Femur (tissue), 1 donor: ENCODE measurements around the gene CEP250.
A peak's percentile ranks its signal among the peaks of the same experiment; 100 is the strongest.
"Not testable (repeated sequence)": the region's sequence is repeated elsewhere in the genome, so short reads cannot be mapped to it uniquely, and the experiment has no call there.

Experiments
- DNase-seq: peaks from one replicate; pipeline ENCODE4 v3.0.0-alpha.2; 2017

Gene CEP250

DNA sequence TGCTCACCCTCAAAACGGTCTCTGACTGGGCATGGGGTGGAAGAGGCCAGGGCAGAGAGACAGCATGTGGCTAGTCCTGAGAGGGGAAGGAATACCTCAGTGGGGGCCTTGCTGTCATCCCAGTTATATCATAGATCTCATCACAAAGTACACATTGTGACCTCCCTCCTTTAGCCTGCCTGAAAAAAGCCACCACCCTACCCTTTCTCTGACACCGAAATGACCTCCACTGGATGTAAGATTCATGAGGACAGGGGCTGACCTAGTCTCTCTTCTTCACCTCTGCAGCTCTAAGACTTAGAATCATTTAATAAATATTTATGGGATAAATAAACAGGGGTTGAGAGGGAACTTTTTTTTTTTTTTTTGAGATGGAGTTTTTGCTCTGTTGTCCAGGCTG lies 74.2 kb downstream of the CEP250 start, which contains the start of gene C20orf173:
Gene C20orf173 (minus strand): TSS at position 101 of the 400 bp plus-strand sequence. CDS start 279 bp downstream, outside the sequence.
- no peak for DNase-seq

DNA sequence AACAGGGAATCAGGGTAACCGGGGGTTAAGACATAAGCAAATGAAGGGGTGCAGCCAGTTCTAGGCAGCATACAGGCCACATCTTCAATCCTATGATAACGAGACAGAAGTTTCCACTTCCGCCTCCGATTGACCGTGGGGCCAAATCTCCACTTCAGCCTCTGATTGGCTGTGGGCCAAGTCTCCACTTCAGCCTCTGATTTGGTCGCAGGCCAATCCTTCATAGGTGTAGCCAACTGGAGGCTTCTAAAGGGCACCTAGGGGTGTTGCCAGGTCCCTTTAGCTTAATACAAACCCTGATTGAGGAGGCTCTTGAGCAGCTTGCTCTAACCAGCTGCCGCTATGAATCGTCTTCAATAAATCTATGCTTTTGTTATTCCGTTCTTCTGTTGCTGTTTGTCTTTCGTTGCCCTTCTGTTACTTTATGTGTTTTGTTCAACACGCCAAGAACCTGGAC lies 84.4 kb downstream of the CEP250 start:
- DNase-seq = peak; percentile 48

DNA sequence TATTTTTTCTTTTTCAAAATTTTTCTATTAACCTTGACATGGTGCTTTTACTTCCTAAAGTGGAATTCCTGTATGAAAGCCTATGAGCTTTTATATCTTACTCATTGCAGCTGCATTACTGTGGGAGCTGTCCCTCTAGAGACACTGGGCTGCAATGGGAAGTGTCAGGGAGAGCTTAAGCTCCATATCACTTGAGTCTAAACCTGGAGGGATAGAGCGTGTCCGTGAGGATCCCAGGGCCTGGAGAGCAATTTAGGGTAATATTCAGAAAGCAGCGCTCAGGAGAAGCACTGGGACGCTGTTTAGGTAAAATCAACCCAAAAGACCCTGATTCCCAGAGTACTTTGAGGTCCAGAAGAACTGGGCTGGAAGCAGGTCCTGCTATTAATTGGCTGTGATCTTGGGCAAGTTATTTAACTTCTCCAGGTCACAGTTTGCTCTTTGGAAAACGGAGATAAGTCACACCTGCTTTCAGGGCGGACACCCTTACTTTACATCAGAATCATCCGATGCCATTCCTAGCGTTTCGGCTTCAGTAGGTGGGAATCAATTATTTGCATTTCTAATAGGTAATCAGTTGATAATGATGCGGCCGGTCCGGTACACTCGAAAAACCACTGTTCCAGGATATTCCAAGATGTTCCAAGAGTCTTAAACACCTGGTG lies 85.9 kb downstream of the CEP250 start:
- no peak for DNase-seq

DNA sequence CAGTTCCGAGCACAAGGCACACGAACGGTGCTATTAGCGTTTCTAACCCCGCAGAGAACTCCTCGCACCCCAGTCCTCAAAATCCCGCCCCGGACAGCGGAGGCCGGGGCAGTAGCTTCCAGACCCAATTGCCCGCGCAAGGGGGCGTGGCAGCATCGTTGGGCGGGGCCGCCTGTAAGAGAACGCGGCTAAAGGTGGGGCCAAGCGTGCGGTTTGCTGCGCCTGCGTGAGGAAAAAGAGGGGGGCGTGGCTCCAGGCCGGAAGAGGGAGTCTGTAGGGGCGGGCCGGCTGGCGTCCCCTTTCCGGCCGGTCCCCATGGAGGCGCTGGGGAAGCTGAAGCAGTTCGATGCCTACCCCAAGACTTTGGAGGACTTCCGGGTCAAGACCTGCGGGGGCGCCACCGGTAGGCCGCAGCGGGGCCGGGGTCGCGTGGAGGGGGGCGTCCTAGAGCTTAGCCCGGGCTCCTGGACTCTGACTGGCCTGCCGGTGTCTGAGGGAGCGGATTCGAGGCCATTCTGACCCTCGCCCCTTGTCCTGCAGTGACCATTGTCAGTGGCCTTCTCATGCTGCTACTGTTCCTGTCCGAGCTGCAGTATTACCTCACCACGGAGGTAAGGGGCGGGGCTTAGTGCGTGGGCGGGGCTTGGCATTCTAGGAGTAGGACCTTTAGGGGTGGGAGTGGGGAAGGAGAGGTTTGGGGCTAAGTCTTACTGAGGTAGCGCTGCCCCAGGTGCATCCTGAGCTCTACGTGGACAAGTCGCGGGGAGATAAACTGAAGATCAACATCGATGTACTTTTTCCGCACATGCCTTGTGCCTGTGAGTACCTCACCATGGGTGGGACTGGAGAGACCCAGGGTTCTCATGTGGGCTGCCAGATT lies 86.6 kb downstream of the CEP250 start, which contains the start of gene ERGIC3:
Gene ERGIC3 (plus strand): TSS at position 296 of the 880 bp plus-strand sequence. CDS start 20 bp downstream, at position 316.
- DNase-seq = peak; percentile 98

DNA sequence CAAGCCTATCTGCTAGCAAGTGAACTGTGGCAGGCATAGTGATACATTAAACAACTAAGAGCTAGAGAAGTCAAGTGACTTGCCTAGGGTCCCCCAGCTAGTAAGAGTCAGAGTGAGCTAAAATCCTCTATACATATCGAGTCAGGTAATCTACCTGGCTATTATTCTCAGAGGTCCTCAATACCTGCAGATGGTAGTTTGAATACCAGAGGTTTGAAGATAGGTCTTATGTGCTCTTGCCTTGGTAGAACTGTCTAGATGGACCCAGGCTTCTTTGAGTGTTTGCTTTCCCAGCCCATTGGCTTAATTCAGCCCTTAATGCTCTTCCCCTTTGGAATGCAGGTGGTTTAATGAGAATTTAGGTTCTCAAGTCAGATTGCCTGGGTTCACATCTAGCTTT lies 87.6 kb downstream of the CEP250 start:
- no peak for DNase-seq

DNA sequence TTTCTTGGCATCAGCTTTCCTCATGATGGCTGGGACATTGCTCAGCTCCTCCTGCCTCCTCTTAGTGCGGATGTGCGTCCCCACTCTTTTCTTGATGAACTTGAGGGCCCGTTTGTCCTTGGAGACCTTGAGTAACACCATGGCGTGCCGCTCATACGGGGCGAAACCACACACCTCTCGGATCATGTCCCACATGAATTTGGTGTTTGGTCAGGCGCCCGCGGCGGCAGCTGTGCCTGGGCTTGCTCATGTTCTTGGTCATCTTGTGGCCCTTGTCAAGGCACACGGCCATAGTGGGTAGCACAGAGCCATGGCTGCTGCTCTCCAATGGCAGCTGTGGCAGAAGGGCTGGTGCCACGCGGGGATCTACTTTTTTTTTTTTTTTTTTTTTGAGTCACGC lies 89.0 kb downstream of the CEP250 start:
- no peak for DNase-seq

DNA sequence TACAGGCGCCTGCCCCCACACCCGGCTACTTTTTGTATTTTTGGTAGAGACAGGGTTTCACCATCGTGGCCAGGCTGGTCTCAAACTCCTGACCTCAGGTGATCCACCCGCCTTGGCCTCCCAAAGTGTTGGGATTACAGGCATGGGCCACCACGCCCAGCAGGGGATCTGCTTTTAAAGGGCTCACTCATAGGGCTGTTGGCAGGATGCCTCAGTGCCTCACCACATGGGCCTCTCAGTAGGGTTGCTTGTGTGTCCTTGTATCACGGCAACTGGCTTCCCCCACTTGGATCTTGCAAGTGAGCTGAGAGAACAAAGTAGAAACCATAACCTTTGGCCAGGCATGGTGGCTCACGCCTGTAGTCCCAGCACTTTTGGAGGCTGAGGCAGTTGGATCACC lies 89.5 kb downstream of the CEP250 start:
- not testable (repeated sequence) for DNase-seq

DNA sequence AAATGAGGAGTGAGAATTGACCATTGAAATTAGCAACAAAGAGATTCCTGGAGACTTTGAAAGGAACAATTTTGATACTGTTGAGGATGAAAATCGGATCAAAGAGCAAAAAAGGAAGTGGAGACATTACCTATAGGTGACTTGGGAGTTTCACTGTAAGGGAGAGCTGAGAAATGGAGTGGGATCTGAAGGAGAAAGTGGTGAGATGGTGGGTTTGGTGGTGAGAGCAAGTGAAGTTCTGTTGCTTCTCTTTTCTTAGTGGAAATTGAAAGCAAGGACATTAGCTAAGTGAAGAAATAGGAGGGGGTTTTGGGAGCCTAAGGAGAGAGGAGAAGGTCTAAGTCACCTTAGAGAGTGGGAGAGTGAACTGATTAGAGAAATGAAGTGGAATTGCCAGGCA lies 90.7 kb downstream of the CEP250 start:
- DNase-seq = no peak

DNA sequence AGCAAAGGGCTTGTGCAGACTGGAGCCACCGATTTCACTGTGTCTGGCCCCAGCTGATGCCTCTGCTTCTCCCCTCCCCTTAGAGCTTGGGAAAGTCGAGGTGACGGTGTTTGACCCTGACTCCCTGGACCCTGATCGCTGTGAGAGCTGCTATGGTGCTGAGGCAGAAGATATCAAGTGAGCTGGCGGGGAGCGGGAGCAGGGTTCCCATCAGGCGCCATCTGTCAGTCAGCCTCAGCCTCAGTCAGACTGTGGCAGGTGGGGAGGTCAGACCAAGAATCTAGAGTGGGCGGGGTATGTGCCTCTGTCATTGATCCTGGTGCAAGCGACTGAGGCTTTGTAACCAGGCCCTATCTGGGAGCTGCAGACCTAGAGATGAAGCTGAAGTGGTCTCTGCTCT lies 91.9 kb downstream of the CEP250 start:
- no peak for DNase-seq

DNA sequence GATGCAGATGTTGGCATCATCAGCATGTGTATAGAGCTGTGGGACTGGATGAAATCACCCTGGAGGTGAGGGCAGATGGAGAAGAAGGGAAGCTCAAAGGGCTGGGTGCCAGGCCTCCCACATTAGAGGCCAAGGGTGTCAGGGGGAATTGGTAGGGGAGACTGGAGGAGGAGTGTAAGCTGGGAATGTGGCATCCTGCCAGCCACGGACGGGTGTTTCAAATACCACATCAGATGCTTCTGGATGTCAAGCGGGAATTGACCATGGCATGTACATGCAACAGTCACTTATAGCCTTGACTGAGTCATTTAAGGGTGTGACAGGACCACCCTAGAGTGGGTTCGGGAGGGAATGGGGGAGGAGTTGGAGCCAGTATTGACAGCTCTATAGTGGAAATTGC lies 96.1 kb downstream of the CEP250 start:
- peak; percentile 50 for DNase-seq

DNA sequence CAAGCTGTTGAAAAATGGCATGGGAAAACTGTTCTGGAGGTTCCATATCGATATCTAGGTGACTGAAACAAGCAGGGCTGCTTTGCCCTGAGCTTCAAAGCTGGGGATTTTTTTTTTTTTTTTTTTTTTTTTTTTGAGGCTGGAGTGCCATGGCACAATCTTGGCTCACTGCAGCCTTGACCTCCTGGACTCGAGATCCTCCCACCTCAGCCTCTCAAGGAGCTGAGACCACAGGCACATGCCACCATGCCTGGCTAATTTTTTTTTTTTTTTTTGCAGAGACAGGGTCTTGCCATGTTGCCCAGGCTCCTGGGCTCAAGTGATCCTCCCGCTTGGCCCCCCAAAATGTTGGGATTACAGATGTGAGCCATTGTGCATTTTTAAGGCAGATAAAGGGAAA lies 97.5 kb downstream of the CEP250 start:
- DNase-seq = no peak

DNA sequence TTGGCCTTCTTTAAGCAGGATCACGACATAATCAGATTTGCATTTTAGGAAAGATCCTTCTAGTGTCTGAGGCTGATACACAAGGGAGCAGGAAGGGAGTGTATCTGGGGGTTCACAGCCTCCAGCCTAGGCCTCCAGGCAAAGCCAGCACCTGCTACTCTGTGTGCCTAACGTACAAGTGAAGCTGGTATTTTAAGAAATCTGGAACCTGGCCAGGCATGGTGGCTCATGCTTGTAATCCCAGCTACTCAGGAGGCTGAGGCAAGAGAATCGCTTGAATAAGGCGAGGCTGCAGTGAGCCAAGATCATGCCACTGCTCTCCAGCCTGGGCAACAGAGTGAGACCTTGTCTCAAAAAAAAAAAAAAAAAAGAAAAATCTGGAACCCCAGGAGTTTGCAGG lies 100.1 kb downstream of the CEP250 start:
- DNase-seq = not testable (repeated sequence)

DNA sequence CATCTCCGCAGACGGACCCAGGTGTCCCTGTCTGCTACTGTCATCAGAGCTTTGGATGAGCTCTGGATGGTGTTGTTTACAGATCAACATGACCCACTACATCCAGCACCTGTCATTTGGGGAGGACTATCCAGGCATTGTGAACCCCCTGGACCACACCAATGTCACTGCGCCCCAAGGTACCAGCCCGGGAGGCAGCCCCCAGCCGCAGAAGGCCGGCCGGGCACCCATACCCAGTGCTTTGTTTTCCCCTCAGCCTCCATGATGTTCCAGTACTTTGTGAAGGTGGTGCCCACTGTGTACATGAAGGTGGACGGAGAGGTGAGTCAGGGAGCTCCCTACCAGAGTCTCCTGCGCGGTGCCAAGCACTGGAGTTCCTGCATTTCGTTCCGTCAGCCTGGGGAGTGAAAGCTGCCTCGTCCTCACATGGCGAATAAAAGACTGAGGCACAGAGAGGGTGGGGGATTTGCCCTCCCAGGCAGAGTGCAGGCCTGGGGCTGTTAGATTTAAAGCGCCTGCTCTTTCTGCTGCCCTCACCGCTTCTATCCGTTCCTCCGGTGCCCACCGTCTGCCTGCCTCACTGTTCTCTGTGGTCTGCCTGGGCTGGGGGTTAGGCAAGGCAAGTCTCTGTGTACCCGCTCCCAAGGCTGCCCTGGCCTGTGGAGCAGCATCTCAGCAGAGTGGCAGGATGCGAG lies 100.7 kb downstream of the CEP250 start:
- DNase-seq = no peak

DNA sequence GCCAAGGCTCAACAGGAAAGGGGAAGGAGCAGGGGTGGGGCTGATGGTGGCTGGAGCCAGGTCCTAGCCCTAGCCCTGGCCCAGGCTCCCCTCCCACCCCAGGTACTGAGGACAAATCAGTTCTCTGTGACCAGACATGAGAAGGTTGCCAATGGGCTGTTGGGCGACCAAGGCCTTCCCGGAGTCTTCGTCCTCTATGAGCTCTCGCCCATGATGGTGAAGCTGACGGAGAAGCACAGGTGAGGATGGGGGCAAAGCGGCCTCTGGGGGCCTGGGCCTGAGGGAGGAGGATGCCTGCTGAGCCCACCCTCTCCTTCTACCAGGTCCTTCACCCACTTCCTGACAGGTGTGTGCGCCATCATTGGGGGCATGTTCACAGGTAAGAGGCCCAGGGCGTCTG lies 101.5 kb downstream of the CEP250 start:
- DNase-seq = no peak

DNA sequence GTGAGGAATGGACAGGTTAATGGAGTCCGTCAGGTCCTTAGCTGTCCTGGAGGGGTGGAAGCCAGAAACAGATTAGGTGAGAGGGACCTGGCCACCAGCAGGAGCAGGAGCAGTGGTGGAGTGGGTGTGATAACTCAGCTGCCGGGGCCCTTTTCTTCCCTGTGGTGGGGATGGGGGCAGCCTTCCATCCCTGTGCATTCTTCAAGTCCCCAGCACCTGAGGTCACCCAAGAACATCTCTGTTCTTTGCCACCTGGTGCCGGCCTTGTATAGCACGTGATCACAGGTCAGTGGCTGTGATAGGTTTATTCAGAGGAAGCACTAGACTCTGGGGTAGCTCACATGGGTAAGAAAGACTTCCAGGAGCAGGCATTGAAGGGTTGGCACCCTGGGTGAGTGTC lies 103.1 kb downstream of the CEP250 start:
- DNase-seq = no peak

DNA sequence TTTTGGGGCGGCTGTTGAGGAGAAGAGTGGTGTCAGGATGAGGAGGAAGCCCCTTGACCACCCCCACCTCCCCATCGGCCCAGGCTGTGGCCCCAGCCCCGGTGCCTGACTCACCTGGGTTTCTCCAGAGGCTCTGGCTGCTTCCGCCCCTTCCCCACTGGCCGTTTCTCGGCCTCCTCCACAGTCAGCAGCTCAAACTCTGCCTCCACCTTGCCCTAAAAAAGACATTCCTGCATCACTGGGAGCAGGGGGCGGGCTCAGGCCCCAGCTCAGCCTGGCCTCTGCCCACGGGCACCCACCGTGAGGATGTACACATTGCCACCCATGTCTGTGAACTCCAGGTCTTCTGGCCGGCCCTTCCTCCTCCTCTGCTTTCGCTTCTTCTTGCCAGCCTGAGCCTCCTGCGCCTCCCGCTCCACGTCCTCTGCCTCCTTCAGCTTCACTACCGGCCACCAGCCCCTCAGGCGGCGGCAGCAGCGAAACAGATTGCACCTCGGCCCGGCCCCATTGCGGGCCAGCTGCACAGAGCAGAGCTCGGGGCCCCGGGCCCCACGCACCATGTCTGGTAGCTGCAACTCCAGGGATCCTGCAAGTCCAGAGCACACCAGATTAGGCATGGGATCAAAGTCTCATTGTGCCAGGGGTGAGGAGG lies 103.8 kb downstream of the CEP250 start:
- DNase-seq = no peak

DNA sequence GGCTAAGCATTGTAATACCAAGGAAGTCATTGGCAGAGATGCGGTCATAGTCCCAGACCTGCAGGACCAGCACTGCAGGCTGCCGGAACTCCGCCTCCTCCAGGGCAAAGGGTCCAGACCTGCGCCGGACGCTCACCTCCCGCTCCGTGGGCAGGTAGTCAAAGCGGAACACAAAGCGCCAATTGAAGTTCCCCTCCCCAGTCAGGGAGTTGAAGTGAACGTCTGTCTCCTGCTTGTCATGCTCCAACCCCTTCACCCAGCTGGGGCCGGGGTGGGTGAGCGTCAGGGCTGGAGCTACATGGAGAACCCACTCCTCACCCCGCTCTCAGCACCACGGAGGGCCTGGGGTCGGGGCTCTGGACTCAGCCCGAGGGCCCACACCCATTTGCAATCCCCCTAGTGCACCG lies 104.7 kb downstream of the CEP250 start:
- DNase-seq = no peak

DNA sequence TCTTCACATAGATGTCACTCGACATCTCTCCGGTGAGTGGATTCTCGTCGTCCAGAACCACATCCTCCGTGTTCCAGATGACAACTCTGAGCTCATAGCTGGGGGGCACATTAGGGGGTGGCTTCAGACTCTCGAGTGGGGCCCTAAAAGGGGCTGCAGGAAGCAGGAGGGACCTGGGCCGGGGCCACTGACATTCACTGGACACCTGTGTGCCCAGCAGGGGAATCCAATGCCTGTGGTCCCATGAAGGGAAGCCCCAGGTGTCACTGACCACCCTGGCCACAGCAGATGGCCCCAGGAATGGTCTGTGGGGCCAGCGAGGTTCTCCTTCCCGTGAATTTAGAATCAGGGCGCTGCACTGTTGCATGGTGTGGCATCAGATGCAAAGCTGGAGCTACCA lies 105.1 kb downstream of the CEP250 start:
- DNase-seq = no peak

DNA sequence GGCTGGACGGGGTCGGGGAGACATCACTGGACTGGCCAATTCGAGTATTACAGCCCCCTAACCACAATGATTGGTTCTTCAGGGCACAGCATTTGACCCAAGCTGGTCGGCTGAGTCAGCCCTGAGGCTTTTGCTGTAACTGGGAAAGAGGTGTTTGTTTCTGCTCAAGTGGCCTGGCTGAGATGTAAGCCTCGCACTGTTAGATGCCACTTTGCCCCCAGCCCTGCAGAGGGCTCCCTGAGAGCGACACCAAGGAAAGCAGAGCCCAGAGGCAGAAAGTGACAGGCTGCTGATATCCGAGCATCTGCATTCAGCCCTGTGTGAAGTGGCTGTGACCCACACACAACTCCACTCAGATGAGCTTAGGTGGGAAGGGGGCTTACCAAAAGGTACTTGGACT lies 105.9 kb downstream of the CEP250 start:
- no peak for DNase-seq

DNA sequence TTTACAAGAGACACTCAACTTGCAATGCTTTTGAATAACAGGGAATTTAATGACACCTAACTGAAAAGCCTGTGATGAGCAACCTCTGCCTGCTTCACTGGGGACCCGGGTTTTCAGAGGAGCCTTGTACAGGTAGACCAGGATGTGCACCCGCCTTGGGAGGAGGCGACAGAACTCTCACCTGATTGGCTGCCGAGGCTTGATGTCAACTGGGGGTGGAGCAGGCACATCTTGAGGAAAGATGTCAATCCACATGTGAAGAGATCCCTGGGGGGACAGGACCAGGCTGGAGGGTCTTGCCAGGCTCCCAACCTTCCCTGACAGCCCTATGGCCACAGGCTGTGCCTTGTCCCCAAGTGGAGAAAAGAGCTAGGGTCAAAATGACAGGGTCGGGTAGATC lies 106.3 kb downstream of the CEP250 start:
- DNase-seq = no peak

DNA sequence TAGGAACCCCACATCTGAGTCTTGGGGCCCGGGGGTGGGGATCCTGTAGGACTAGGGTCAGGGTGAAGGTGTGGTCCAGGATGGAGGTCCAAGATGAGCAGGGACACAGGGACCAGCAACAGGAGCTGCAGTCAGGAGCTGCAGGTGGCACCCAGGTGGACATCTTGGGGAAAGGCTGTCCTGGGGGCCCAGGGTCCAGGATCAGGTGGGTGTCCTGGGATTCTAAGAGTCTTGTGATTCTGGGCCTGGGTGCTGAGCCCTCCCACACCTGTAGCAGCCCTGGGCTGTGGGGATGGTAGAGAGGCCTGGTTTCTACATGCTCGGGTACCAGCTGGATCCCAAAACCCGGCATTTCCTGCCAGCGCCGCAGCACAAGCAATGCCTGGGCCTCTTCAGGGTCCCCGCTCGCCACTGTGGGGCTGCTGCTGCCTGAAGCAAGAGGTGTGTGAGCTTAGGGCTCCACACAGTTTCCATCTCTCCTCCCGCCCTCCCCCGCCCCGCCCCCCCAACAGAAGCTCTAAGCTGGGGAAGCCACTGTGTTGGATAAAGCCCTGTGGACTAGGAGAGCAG lies 107.2 kb downstream of the CEP250 start:
- DNase-seq = no peak

DNA sequence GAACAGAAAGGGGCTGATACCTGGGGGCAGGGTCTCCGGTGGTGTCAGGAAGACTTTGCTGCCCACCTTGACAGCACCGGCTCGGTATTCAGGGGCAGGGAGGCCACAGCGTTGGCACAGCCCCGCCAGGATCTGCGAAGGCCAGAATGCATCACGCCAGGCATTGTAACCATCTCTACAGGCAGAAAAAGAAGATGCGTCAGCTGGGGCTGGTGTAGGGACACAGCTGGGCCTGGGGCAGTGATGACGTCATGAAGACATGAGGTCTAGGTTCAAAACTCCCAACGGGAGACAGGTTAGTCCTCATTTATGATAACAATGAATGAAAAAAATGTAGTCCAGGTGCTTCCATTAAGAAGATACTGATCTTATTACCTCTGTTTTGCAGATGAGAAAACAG lies 108.4 kb downstream of the CEP250 start:
- DNase-seq = no peak

DNA sequence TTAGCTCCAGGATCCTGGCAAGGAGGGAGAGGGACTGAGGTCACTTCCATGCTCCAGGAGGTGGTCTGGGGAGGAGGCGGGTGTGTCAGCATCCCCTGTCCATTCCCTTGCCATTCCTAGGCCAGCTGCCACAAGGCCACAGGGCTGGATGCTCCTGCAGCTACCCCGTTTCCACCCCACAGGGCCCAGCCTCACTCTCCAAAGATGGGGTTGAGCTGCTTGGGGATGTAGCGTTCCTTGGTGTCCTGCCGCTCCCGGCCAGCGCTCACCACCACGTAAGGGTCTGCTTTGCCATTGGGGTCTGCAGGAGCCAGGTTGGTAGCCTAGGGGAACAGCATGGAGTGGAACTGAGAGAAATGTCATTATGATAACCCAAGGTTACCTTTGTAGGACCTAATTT lies 109.5 kb downstream of the CEP250 start:
- no peak for DNase-seq
